ENCODE results near the gene ABHD8.
A peak's percentile ranks its signal among the peaks of the same experiment; 100 is the strongest.
"Not testable (repeated sequence)": the region's sequence is repeated elsewhere in the genome, so short reads cannot be mapped to it uniquely, and the experiment has no call there.

Gene ABHD8

GRCh38 chr19:17300992-17301619, 2.1 kb downstream of the ABHD8 start:
- Histone ChIP-seq H3K9me3 (replicated peaks; ENCODE audit: low read length) (no peaks in the 10 kb centered on the region), H3K4me3 (ENCODE audit: low read length) (no peak overlapping the region), H3K36me3 (ENCODE audit: insufficient read depth, low read length) (no peaks in the 10 kb centered on the region), H3K27me3 (ENCODE audit: control insufficient read depth, insufficient read depth, low read length) (no peaks in the 10 kb centered on the region), H3K4me1 (ENCODE audit: control insufficient read depth, insufficient read depth, low read length) (peaks cover 31% of the 10 kb centered on the region), H3K9ac (ENCODE audit: low read depth, low read length) (no peak overlapping the region), H3K4me2 (ENCODE audit: low read length) (no peak overlapping the region)

DNA sequence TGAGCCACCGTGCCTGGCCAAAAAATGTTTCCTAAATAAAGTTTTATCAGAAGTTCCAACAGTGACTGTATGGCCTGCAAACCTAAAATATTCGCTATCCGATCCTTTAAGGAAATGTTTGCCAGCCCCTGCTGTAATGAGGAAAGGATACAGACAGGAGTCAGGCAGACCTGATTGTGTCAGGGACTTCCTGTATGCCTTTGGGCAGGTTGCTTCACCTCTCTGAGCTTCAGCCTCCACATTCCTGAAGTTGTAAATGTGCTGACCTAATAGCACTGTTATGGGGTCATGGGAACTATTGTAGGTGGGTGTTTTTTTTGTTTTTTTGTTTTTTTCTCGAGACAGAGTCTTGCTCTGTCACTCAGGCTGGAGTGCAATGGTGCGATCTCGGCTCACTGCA, 6.2 kb downstream of the ABHD8 start:
- Histone ChIP-seq H3K4me3 (ENCODE audit: low read length) (no peak overlapping the region), H3K9me3 (replicated peaks; ENCODE audit: low read length) (no peaks in the 10 kb centered on the region), H3K4me1 (ENCODE audit: control insufficient read depth, insufficient read depth, low read length) (peaks cover 6% of the 10 kb centered on the region), H3K9ac (ENCODE audit: low read depth, low read length) (no peak overlapping the region), H3K4me2 (ENCODE audit: low read length) (no peak overlapping the region), H3K27me3 (ENCODE audit: control insufficient read depth, insufficient read depth, low read length) (no peaks in the 10 kb centered on the region), H3K36me3 (ENCODE audit: insufficient read depth, low read length) (no peaks in the 10 kb centered on the region)

- H3K9ac ChIP-seq (ENCODE audit: low read depth, low read length): no peak overlapping the region
- peaks cover 6% of the 10 kb centered on the region for H3K4me1 ChIP-seq (ENCODE audit: control insufficient read depth, insufficient read depth, low read length)
- H3K4me2 ChIP-seq (ENCODE audit: low read length): no peak overlapping the region
- no peaks in the 10 kb centered on the region for H3K27me3 ChIP-seq (ENCODE audit: control insufficient read depth, insufficient read depth, low read length)
- no peaks in the 10 kb centered on the region for H3K36me3 ChIP-seq (ENCODE audit: insufficient read depth, low read length)
- no peak overlapping the region for H3K4me3 ChIP-seq (ENCODE audit: low read length)
- no peaks in the 10 kb centered on the region for H3K9me3 ChIP-seq (replicated peaks; ENCODE audit: low read length)
Observed at GRCh38 chr19:17296273-17296672, 7.0 kb downstream of the ABHD8 start.

DNA sequence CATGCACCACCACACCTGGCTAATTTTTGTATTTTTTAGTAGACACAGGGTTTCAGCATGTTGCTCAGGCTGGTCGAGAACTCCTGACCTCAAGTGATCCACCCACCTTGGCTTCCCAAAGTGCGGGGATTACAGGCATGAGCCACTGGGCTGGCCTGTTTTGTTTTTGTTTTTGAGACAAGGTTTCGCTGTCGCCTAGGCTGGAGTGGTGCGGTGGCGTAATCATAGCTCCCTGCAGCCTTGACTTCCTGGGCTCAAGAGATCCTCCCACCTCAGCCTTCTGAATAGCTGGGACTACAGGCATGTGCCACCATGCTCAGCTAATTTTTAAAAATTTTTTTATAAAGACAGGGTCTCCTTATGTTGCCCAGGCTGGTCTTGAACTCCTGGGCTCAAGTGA, 7.7 kb downstream of the ABHD8 start:
- not testable (repeated sequence) for H3K4me2 ChIP-seq (ENCODE audit: low read length); H3K27me3 ChIP-seq (ENCODE audit: control insufficient read depth, insufficient read depth, low read length); H3K9ac ChIP-seq (ENCODE audit: low read depth, low read length); H3K36me3 ChIP-seq (ENCODE audit: insufficient read depth, low read length); H3K4me3 ChIP-seq (ENCODE audit: low read length); H3K9me3 ChIP-seq (replicated peaks; ENCODE audit: low read length); H3K4me1 ChIP-seq (ENCODE audit: control insufficient read depth, insufficient read depth, low read length)

GRCh38 chr19:17294051-17294891, 9.0 kb downstream of the ABHD8 start:
- no peak overlapping the region for H3K9ac ChIP-seq (ENCODE audit: low read depth, low read length)
- no peaks in the 10 kb centered on the region for H3K36me3 ChIP-seq (ENCODE audit: insufficient read depth, low read length)

DNA sequence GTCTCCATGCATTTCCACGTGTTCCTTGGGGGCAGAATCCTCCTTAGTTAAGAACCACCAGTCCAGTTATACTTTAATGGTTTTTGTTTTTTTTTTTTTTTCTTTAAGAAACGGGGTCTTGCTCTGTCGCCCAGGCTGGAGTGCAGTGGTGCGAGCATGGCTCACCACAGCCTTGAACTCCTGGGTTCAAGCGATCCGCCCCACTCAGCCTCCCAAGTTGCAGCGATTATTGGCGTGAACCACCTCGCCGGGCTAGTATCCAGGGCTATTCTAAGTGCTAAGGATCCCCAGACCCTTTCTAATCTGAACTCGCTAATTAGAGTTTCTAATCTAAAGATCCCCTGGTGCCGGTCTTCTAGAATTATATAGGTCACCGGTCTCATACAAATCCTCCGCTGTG, 9.6 kb downstream of the ABHD8 start:
- Histone ChIP-seq H3K27me3 (ENCODE audit: control insufficient read depth, insufficient read depth, low read length) (no peaks in the 10 kb centered on the region), H3K36me3 (ENCODE audit: insufficient read depth, low read length) (no peaks in the 10 kb centered on the region), H3K4me1 (ENCODE audit: control insufficient read depth, insufficient read depth, low read length) (peaks cover 6% of the 10 kb centered on the region), H3K4me3 (ENCODE audit: low read length) (no peak overlapping the region), H3K4me2 (ENCODE audit: low read length) (no peak overlapping the region), H3K9me3 (replicated peaks; ENCODE audit: low read length) (no peaks in the 10 kb centered on the region), H3K9ac (ENCODE audit: low read depth, low read length) (no peak overlapping the region)

More at GRCh38 chr19:17294051-17294891, 9.0 kb downstream of the ABHD8 start:
- Histone ChIP-seq H3K4me1 (ENCODE audit: control insufficient read depth, insufficient read depth, low read length) (peaks cover 6% of the 10 kb centered on the region), H3K4me3 (ENCODE audit: low read length) (no peak overlapping the region), H3K27me3 (ENCODE audit: control insufficient read depth, insufficient read depth, low read length) (no peaks in the 10 kb centered on the region), H3K4me2 (ENCODE audit: low read length) (no peak overlapping the region), H3K9me3 (replicated peaks; ENCODE audit: low read length) (no peaks in the 10 kb centered on the region)

- Histone ChIP-seq H3K4me2 (ENCODE audit: low read length) (peak overlapping the region; percentile 84), H3K9ac (ENCODE audit: low read depth, low read length) (peak overlapping the region; percentile 51), H3K4me1 (ENCODE audit: control insufficient read depth, insufficient read depth, low read length) (peaks cover 6% of the 10 kb centered on the region), H3K4me3 (ENCODE audit: low read length) (peak overlapping the region; percentile 68), H3K9me3 (replicated peaks; ENCODE audit: low read length) (no peaks in the 10 kb centered on the region), H3K36me3 (ENCODE audit: insufficient read depth, low read length) (no peaks in the 10 kb centered on the region), H3K27me3 (ENCODE audit: control insufficient read depth, insufficient read depth, low read length) (no peaks in the 10 kb centered on the region)
Observed at GRCh38 chr19:17292301-17293074, 10.7 kb downstream of the ABHD8 start.

DNA sequence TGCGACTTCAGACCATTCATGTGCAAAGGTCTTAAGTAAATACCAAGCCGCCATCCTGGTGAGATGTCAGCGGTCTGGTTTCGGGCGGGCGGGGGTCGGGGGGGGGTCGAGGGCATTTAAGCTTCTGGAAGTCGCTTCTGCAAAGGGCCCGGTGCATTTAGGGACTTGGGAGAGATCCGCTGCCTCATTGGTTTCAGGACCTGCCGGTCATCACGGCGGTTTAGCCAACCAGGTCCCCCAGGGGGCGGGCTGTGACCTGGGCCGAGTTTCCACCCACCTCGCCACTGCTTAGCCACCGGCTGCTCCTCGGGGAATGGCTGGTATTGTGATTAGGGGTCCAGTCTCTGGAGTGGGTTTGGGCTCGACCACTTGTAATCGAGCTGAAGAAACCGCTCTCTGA, 13.7 kb downstream of the ABHD8 start:
- Histone ChIP-seq H3K4me3 (ENCODE audit: low read length) (no peak overlapping the region), H3K4me1 (ENCODE audit: control insufficient read depth, insufficient read depth, low read length) (no peaks in the 10 kb centered on the region), H3K27me3 (ENCODE audit: control insufficient read depth, insufficient read depth, low read length) (no peaks in the 10 kb centered on the region), H3K36me3 (ENCODE audit: insufficient read depth, low read length) (no peaks in the 10 kb centered on the region), H3K4me2 (ENCODE audit: low read length) (no peak overlapping the region), H3K9ac (ENCODE audit: low read depth, low read length) (no peak overlapping the region), H3K9me3 (replicated peaks; ENCODE audit: low read length) (no peaks in the 10 kb centered on the region)

- peaks cover 8% of the 10 kb centered on the region for H3K4me1 ChIP-seq (ENCODE audit: control insufficient read depth, insufficient read depth, low read length)
- H3K4me3 ChIP-seq (ENCODE audit: low read length): no peak overlapping the region
- no peak overlapping the region for H3K4me2 ChIP-seq (ENCODE audit: low read length)
- H3K9me3 ChIP-seq (replicated peaks; ENCODE audit: low read length): no peaks in the 10 kb centered on the region
- H3K9ac ChIP-seq (ENCODE audit: low read depth, low read length): no peak overlapping the region
- no peaks in the 10 kb centered on the region for H3K27me3 ChIP-seq (ENCODE audit: control insufficient read depth, insufficient read depth, low read length)
- no peaks in the 10 kb centered on the region for H3K36me3 ChIP-seq (ENCODE audit: insufficient read depth, low read length)
Observed at GRCh38 chr19:17286752-17287151, 16.5 kb downstream of the ABHD8 start.

- H3K4me1 ChIP-seq (ENCODE audit: control insufficient read depth, insufficient read depth, low read length): peaks cover 13% of the 10 kb centered on the region
- H3K36me3 ChIP-seq (ENCODE audit: insufficient read depth, low read length): no peaks in the 10 kb centered on the region
- no peak overlapping the region for H3K4me2 ChIP-seq (ENCODE audit: low read length)
- H3K9me3 ChIP-seq (replicated peaks; ENCODE audit: low read length): no peaks in the 10 kb centered on the region
- no peaks in the 10 kb centered on the region for H3K27me3 ChIP-seq (ENCODE audit: control insufficient read depth, insufficient read depth, low read length)
- no peak overlapping the region for H3K9ac ChIP-seq (ENCODE audit: low read depth, low read length)
- no peak overlapping the region for H3K4me3 ChIP-seq (ENCODE audit: low read length)
Observed at GRCh38 chr19:17286263-17286662, 17.0 kb downstream of the ABHD8 start.

GRCh38 chr19:17285415-17286135, 17.6 kb downstream of the ABHD8 start:
- Histone ChIP-seq H3K36me3 (ENCODE audit: insufficient read depth, low read length) (no peaks in the 10 kb centered on the region), H3K4me2 (ENCODE audit: low read length) (no peak overlapping the region), H3K4me1 (ENCODE audit: control insufficient read depth, insufficient read depth, low read length) (peaks cover 13% of the 10 kb centered on the region), H3K27me3 (ENCODE audit: control insufficient read depth, insufficient read depth, low read length) (no peaks in the 10 kb centered on the region), H3K9me3 (replicated peaks; ENCODE audit: low read length) (no peaks in the 10 kb centered on the region), H3K4me3 (ENCODE audit: low read length) (no peak overlapping the region), H3K9ac (ENCODE audit: low read depth, low read length) (no peak overlapping the region)

Data from skeletal muscle satellite cell (primary cell).